Glomerular visceral epithelial cell (primary cell): ENCODE measurements around the gene TLX2.
A peak's percentile ranks its signal among the peaks of the same experiment; 100 is the strongest.

ENCODE experiments used
- DNase-seq: peaks from one replicate; pipeline ENCODE4 v3.0.0-alpha.2; 2016; ENCODE audit errors: extremely low spot score

The TLX2 gene

GRCh38 chr2:74511104-74511989, 2.9 kb upstream of the TLX2 start:
- DNase-seq, result no peak

- DNase-seq, result no peak
These were observed 1.3 kb upstream of the TLX2 start for GRCh38 chr2:74512744-74513604.

GRCh38 chr2:74513605-74514367, 464 bp upstream of the TLX2 start:
- no peak for DNase-seq

- no peak for DNase-seq
These were observed 1.2 kb downstream of the TLX2 start for GRCh38 chr2:74515271-74515980.

- DNase-seq, result no peak
These were observed 1.9 kb downstream of the TLX2 start for GRCh38 chr2:74515981-74516633.

GRCh38 chr2:74516650-74517049, 2.4 kb downstream of the TLX2 start:
- DNase-seq, result no peak

GRCh38 chr2:74522516-74522915, 8.3 kb downstream of the TLX2 start:
- DNase-seq, result no peak

GRCh38 chr2:74524005-74524404, 9.8 kb downstream of the TLX2 start:
- no peak for DNase-seq

- no peak for DNase-seq
These were observed 10.9 kb downstream of the TLX2 start for GRCh38 chr2:74524955-74525716.

GRCh38 chr2:74525717-74526648, 11.7 kb downstream of the TLX2 start, which contains the start of gene DQX1:
Gene DQX1 (minus strand): TSS chr2:74526231. CDS start chr2:74525729, 502 bp downstream.
- no peak for DNase-seq

GRCh38 chr2:74526649-74527230, 12.5 kb downstream of the TLX2 start:
- no peak for DNase-seq

GRCh38 chr2:74527741-74528140, 13.5 kb downstream of the TLX2 start:
- DNase-seq, result no peak

GRCh38 chr2:74528600-74529356, 14.5 kb downstream of the TLX2 start:
- no peak for DNase-seq

- peak; percentile 98 for DNase-seq
These were observed 15.3 kb downstream of the TLX2 start, which contains the start of the genes AUP1 and HTRA2 for GRCh38 chr2:74529357-74530238. Gene AUP1 (minus strand): TSS chr2:74529706. CDS start chr2:74529629, 77 bp downstream. Gene HTRA2 (plus strand): TSS chr2:74529933. CDS start chr2:74530007, 74 bp downstream.

GRCh38 chr2:74530239-74531187, 16.3 kb downstream of the TLX2 start:
- DNase-seq, result peak; percentile 31
